GM18909 (cell line): ENCODE measurements around the gene ZBTB20.

Experiments
- ATAC-seq: cut with Tn5 transposase; IDR thresholded peaks from one replicate; pipeline ENCODE4 v1.9.1; 2021; ENCODE audit warnings: mild to moderate bottlenecking; ENCODE audit not compliant: unreplicated experiment, poor library complexity

ZBTB20 gene

DNA sequence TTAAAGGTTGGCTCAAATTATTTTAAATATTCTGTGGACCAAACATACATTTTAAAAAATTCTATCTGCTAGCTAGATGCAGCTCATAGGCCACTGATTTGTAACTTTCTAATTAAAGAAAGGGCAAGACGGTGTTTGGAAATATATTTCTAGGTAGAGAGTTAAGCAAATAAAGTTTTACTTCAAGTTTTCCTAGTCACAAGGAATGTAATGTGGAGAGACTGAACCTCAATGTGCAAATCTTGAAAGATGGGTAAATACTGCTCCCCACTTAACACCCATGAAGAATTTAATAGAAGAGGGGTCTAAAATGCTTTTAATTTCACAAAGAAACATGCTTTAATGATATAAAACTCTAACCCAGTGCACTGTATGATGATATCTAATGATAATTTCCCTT is 678.0 kb downstream of the ZBTB20 start:
- ATAC-seq: no peak

- no peak for ATAC-seq
Observed at GRCh38 chr3:114466816-114467215, 680.3 kb downstream of the ZBTB20 start.

DNA sequence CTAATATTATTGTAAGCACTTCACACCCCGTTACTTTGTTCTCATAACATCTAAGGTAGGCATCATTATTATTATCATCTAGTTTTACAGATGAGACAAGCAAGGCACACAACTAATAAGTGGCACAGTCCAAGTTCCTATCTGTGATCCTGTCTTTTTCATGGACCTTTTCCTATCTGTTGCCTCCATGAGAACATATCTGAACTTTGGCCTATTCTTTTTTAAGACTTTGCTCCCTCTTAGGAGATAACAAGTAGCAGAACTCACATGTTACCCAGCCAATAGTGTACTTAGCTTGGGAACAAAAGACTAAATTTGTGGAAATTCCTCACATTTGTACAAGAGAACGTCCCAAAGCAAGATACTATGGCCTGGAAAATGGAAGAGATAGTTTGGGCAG is 680.8 kb downstream of the ZBTB20 start:
- ATAC-seq: no peak

DNA sequence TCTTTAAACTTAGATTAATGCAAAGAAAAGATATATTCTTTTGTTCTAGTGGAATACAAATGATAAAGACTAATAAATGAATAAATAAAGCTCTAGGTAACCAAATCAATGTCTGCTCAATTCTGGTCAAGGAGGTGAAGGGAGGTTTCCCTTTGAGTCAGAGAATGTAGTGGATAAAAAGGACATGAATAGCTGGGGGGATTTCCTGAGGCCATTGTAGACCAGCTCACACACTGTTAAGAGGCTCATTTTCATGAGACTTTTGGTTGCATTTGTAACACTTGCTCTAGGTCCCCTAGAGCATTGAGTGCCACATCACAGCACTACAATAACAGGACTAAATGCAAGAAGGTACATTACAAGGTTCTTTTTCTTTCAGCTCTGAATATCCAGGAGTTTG is 682.5 kb downstream of the ZBTB20 start:
- ATAC-seq: peak; percentile 88

- ATAC-seq: no peak
Observed at GRCh38 chr3:114462750-114463149, 684.3 kb downstream of the ZBTB20 start.

GRCh38 chr3:114460459-114460858 is 686.6 kb downstream of the ZBTB20 start:
- ATAC-seq: peak; percentile 57

- ATAC-seq: peak; percentile 85
Observed at GRCh38 chr3:114456742-114457141, 690.3 kb downstream of the ZBTB20 start.

GRCh38 chr3:114455432-114455831 is 691.7 kb downstream of the ZBTB20 start:
- no peak for ATAC-seq

DNA sequence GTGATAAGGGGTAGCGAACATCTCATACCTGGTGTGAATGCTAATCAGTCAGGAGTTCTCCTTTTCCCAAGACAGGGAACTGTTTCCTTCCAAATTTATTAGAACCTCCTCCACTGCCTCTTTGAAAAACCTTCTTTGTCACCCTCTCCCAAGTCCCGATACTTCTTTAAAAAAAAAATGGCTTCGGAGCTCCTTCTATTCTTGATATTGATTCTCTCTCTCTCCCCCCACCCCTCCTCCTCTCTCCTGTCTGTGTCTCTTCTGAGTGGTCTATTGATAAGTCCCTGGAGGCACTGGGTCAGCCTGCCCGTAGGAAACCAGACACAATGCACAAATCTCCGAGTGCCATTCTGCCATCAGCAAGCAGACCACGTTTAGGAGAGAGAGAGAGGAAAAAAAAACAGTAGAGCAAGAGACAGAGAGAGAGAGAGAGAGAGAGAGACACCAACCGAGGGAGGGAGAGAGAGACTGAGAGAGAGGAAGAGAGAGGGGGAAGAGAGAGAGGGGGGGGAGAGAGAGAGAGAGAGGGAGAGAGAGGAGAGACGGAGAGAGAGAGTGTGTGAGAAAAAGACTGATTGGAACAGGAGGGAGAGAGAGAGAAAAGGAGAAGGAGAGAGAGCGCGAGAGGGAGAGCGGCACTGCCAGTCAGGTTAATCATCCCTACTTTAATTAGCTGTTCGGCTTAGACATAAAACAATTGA is 692.4 kb downstream of the ZBTB20 start:
- no peak for ATAC-seq

- no peak for ATAC-seq
Observed at GRCh38 chr3:114453361-114453780, 693.7 kb downstream of the ZBTB20 start.

DNA sequence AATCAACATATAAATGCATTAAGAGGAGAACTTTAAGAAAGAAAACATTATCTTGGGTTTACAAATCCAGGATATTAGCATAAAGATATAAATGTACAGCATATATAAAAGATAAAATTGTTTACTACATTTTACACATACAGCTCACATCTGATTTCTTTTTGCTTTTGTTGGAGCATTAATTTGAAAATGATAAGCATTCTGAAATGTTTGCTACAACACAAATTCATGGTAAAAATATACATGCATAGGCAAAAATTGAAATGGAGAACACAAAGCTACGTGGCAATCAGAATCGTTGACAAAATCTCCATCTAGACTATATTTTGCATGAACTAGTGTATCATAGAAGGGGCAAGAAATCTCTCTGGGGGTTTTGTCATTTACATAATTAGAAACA is 694.2 kb downstream of the ZBTB20 start:
- no peak for ATAC-seq

- ATAC-seq: no peak
Observed at GRCh38 chr3:114452256-114452655, 694.8 kb downstream of the ZBTB20 start.

- no peak for ATAC-seq
Observed at GRCh38 chr3:114451561-114452018, 695.5 kb downstream of the ZBTB20 start.

DNA sequence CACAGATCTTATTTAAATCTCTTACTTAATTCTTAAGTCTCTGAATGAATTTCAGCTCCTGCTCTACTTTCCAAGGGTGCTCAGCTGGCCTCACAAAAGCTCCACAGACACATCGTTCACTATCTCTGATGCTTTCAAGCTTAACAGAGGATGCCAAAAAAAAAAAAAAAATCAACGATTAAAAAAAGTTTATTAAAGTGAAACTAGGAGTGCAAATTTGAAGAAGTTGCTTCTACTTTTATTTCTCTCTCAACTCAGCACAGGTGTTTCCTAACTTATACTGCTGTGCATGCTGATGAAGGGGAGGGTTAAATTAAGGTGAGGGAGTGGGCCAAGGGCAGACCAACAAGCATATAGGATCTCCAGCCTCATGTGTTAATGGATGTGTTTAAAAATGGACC is 696.0 kb downstream of the ZBTB20 start:
- peak; percentile 41 for ATAC-seq

DNA sequence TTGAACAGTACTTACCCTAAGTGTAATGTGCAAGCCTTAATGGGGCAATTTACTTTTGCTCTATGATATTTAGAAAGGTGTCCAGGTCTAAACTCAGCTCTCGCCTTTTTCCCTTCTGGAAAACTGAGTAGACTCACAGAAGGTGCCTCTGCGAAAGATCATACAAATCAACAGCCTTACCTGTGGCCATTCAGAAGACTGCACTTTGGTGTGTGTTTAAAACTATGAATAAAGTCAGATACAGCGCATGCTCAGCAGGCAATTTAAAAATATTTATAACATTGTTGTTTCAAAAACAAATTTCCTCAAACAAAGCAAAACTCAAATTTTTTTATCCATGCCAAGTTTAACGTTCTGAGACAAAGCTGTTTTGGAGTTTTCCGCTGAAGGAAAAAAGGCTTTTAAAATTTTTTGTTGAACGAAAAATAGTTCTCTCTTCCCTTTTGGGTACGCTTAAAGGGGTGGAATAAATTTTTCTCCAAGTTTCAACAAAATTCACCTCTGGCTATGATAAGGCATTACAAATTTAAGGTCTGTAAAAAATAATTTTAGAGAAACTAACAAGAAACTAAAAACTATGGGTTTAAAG is 697.0 kb downstream of the ZBTB20 start:
- no peak for ATAC-seq

DNA sequence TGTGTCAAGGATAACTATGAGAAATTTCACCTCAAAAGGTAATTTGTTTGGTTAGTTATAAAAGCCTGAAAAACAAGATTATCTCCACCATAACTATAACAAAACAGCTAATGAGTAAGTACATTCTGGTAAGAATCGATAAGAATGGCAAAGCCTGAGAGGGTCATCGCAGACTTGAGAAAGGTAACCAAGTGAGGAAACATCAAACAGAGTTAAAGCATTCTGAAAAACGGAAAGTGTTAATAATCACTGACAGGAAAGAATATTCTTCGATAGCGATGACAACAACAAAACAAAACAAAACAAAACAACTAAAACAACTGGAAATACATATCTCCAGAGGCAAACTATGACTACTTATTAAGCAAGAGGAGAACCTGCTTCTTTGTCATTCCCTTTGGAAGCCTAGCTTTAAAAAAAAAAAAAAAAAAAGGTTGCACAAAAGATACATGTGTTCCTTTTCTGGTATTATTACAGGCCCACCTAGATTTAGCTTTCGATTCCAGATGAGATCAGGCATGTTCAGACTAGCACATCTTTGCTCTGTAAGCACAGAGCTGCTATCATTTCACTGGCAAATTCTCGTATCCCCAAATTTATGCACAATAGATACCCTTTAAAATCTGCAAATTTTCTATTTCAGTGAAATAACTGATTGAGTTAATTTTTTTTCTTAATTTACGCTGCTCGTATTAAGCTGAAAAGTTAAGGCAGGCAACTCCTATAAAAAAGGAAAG is 697.6 kb downstream of the ZBTB20 start:
- peak; percentile 36 for ATAC-seq

- ATAC-seq: no peak
Observed at GRCh38 chr3:114447950-114448479, 699.1 kb downstream of the ZBTB20 start.

DNA sequence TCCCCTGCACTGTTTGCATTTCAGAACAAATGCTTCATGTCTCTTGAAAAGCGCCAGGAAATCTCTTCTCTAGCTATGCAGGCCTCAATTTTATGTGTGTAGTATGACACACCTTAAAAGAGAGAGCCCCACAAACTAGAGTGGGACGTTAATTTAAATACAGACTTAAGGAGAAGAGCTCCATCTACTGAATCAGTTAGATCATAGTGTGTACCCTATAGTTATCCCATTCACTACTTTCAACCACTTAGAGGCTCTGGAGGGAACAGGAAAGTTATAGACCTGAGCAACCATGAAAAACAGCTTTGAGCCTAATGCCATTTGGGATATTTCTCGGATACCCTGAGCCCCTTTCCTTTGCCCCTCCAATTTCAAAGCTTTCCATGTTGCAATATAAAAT is 699.5 kb downstream of the ZBTB20 start:
- peak; percentile 41 for ATAC-seq

GRCh38 chr3:114446600-114446999 is 700.5 kb downstream of the ZBTB20 start:
- no peak for ATAC-seq

- ATAC-seq: no peak
Observed at GRCh38 chr3:114445233-114445632, 701.9 kb downstream of the ZBTB20 start.

DNA sequence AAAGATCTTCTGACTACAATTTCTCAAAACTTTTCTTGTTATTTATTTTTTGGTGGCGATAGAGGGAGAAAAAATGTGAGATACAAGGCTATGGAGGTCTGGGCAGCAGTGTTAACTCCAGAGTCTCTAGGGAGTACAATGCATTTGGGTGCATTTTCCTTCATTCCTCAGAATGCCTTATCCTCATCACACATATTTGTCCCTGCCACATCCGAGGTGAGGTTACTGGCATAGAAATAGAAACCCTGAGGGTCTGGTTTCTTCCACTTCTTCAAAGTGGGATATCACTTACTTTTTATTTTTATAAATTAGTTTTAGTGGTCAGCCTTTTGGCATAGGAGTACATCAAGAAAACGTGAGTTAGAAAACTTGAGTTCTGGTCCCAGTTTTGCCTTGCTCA is 702.9 kb downstream of the ZBTB20 start:
- ATAC-seq: no peak
